GM19328 (cell line): ENCODE data around the gene KLK11.

Experiments used
- ATAC-seq: cut with Tn5 transposase; IDR thresholded peaks from one replicate; pipeline ENCODE4 v1.9.1; 2021; ENCODE audit warnings: mild to moderate bottlenecking, moderate library complexity; ENCODE audit not compliant: unreplicated experiment

KLK11 gene

DNA sequence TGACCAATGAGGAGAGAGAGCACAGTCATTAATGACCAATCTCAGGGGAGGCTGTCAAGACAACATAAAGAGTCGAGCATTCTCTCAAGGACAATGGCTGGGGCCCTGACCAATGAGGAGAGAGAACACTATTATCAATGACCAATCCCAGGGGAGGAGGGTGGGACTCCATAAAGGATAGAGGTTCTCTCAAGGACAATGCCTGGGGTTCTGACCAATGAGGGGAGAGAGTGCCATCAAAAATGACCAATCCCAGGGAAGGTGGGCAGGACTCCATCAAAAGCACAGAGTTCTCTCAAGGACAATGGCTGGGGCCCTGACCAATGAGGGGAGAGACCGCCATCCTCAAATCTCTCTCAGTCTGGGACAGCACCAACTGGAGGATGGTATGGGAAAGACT lies 3.3 kb upstream of the KLK11 start:
- no peak for ATAC-seq

DNA sequence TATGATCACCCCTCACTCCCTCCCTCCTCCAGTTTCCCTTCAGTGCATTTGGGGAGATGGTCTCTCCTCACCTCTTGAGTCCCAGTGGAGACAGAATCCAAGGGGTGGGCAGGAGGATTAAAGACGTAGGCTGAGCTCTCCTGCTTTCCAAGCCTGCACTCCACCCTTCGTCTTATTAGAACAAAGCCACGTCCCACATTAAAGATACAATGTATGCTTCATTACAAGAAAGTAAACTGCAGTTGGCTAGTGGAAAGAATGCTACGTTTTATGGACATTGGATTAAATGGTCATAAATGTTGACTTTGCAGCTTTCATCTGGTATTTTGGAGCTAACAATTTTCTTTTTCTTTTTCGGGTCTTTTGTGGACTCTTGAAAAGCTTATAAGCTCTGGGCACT lies 1.5 kb upstream of the KLK11 start:
- ATAC-seq: no peak

DNA sequence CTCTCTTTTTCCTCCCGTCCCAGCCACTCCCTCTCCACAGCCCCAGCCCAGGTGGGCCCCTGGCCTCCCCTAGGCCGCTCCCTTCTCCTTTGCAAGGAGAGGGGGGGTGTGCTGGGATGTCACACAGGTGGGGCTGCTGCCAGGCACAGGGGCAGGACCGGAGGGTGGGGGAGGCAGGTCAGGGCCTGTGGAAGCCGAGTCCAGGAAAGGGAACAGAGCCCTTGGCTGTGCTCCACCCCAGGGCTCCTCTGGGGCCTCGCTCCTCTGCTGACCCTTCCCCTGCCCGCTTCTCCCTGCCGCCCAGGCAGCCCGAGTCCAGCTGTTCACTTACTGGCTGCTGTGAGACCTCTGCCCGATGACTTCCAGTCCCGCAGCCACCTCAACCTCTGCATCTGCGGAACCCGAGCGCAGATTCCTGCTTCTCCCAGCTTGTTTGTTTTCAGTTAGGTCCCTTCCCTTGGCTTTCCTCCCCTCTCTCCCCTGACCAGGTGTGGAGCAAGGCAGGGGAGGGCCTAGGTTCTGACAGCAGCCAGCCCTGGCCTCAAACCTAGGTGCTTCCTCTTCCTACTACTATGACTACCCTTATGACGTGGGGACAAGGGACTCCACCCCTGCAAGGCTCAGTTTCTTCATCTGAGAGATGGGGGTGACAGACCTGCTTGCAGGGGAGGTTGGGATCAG lies 850 bp upstream of the KLK11 start:
- no peak for ATAC-seq

- ATAC-seq: no peak
These were observed 435 bp downstream of the KLK11 start for GRCh38 chr19:51025809-51026553.

- ATAC-seq: no peak
These were observed 1.0 kb downstream of the KLK11 start for GRCh38 chr19:51025401-51025800.

DNA sequence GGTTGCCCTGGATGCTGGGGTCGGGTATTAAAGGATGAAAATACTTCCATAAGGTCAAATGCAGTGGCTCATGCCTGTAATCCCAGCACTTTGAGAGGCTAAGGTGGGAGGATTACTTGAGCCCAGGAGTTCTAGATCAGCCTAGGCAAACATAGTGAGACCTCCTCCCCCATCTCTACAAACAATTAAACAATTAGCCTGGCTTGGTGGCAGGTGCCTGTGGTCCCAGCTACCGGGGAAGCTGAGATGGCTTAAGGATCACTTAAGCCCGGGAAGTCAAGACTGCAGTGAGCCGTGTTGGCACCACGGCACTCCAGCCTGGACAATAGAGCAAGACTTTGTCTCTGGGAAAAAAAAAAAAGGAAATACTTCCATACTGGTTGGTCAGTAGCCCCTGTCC lies 1.5 kb downstream of the KLK11 start:
- ATAC-seq: no peak

DNA sequence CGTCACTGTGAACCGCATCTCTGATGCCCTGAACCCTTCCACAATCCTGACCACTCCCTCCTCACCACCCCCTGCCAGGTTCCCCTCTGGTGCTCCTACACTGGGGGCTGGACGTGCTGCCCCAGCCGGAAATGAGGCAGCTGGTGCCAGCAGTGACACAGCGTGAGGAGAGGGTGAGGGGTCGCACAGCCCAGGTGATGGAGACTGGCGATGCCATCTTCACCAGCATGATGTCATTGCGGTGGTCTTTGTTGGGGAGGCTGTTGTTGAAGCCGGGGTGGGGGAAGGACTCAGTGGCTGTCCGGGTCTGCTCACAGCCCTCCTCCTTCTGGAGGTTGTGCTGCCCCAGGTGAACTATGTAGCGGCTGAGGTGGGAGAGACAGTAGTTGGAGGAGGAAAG lies 2.5 kb downstream of the KLK11 start:
- ATAC-seq: no peak

DNA sequence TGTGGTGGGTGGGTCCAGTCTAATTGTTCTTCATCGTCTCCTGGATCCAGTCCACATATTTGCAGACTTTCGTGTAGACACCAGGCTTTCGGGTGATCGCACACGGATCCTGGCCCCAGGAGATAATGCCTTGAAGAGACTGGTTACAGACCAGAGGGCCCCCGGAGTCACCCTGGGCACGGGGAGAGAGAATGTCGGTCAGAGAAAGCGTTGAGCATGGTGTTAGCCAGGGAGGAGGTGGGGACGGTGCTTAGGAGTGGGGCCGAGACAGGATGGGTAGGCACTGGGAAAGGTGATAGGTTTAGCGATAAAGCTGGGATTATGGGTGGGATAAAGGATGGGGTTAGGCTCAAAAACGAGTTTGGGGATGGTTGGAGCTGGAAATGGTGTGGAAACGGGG lies 3.9 kb downstream of the KLK11 start:
- no peak for ATAC-seq

DNA sequence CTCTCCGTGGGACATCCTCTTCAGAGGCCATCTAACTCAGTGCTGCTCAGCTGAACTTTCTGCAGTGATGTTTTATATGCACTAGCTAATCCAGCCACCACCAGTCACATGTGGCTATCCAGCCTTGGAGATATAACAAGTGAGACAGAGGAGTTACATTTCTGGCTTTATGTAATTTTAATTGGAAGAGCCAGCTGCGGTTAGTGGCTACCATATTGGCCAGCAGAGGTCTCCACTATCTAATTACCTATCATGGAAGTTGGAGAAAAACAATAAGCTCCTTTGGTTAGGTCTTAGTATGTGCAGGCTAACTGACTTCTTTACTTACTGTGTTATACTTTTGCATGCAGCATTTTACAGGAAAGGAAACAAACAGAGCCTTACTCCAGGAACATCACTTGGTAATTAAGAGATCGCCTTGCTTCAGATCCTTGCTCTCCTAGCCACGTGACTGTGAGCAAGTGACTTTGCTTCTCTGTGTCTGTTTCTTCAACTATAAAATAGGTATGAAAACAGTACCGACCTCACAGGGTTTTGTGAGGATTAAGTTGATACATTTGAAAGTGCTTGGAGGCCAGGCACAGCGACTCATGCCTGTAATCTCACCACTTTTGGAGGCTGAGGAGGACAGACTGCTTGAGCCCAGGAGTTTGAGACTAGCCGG lies 5.3 kb downstream of the KLK11 start:
- ATAC-seq: no peak

- ATAC-seq: no peak
These were observed 6.9 kb downstream of the KLK11 start, which contains the start of gene KLK10 for GRCh38 chr19:51019544-51019925. KLK10 (minus strand) TSS chr19:51019709; CDS start chr19:51019130, 579 bp downstream.

DNA sequence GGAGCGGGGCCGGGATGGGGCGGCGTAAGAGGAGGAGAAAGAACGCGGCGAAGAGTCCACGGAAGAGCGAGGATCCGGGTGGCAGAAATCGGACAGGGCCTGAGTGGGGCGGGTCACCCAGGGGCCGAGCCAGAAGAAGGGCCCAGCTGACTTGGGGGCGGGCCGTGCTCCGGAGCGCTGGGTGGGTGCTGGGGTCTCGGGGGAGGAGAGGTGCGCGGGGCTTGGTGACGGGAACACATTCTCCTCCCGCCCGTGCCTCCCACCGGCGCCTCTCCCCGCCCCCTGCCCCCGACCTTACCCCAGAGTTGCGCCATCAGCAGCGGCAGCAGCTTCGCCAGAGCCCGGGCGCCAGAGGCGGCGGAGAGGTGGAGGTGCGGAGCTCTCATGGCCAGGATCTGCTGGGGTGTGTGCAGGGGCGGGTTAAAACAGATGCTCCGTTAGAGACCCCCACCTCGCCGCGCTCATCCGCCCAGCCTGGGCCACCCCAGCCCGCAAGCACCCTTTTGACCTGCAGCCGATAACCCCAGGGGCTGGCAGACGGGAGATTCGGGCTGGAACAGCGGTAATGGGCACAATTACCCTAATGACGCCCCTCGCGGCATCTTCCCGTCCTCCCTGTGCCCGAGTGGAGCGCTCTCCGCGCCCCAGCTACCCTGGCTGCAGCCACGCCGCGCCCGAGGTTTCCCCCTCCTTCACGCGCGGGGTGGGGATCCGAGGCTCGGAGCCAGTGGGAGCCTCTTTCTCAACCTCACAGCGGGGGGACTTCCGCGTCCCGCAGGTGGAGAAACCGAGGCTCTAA lies 7.5 kb downstream of the KLK11 start:
- ATAC-seq: no peak

GRCh38 chr19:51016798-51017683 lies 9.4 kb downstream of the KLK11 start:
- no peak for ATAC-seq

DNA sequence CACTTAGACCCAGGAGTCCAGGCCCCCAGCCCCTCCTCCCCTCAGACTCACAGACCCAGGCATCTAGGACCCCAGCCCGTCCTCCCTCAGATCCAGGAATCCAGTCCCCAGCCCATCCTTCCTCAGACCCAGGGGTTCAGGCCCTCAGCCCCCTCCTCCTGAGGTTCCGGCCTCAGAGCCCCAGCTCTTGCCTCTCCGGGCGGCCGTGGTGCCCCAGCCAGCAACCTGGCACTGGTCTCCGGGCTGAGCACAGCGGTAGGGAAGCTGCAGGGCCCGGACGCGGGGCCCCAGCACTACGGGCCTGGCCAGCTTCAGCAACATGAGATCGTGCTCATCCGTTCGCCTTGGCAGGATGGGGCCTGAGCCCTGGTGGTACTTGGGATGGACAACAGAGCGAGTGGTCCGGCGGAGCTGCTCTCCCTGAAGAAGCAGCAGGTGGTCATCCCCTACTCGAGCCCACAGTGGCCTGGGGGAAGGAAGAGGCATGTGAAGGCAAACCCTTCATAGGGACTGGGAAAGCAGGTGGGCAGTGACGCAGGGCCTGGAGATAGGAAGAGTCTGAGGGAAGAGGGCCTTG lies 10.6 kb downstream of the KLK11 start:
- ATAC-seq: no peak

GRCh38 chr19:51014242-51014641 lies 12.2 kb downstream of the KLK11 start:
- ATAC-seq: no peak

- ATAC-seq: no peak
These were observed 13.7 kb downstream of the KLK11 start for GRCh38 chr19:51012661-51013190.

DNA sequence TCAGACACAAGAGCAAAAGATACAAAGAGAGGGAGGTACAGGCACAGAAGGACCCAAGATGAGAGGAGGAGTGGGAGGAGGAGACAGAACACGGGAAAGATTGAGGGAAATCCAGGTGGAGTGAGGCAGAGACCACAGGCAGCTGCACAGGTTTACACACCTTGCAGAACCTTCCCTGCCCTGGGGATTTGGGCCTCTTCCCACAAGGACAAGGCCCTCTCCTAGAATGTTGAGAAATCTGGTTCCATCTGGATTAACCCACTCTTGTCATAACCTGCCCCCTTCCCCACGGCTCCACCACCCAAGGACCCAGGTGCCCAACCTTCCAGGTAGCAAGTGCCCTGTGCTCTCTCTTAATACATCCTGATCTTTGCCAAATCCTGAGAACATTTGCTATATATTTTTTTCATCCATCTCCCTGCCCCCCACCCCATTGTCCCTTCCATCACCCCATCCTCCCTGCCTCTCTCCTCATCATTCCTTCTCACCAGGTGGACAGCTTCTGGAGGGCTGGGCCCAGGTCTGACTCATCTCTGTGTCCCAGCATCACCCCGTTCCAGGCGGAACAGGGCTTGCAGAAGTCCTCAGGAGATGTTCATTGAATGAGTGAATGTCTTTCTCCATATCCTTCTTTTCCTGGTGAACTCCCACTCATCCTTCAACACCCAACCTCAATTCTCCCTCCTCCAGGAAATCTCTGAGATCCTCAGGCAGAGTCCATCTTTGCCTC lies 16.2 kb downstream of the KLK11 start:
- no peak for ATAC-seq

- no peak for ATAC-seq
These were observed 17.1 kb downstream of the KLK11 start for GRCh38 chr19:51009061-51009891.

DNA sequence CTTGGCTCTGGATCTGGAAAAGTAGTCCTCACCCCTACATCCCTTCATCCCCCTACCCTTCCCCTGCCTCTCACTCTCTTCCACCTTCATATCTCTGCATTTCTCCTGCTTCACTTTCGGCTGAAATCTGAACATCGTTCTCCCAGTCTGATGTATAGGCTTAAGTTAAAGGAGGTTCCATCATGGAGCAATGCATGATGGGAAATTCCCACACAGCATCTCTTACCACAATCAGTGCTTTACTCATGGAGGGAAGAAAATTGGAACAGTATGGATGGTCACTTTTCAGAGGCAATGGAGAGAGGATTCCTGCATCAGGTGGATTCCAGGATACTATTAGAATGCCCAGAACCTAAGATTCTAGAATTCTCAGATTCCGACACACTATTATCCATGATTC lies 18.9 kb downstream of the KLK11 start:
- ATAC-seq: no peak
